Liver (tissue), 3 donors: ENCODE results near the gene RGMA.

Experiments
- CTCF ChIP-seq: fragments of 150-350 bp; IDR thresholded peaks from 2 replicates; pipeline ENCODE4 v1.5.1; 2017; ENCODE audit warnings: improper control_type of control experiment, low read depth, low read length; ENCODE audit not compliant: missing input control
- FOXA1 ChIP-seq: IDR thresholded peaks from 2 replicates; pipeline ENCODE4 v1.6.1; 2016; ENCODE audit warnings: antibody characterized with exemption
- JUND ChIP-seq, 2 donors: IDR thresholded peaks; 2 replicates each; pipeline ENCODE4 v1.6.1; 2016; ENCODE audit warnings: antibody characterized with exemption in 2 of 2
- RAD21 ChIP-seq, 2 donors: IDR thresholded peaks; 2 replicates each; pipeline ENCODE4 v1.6.1; 2016; ENCODE audit warnings: antibody characterized with exemption in 2 of 2, mild to moderate bottlenecking in 2 of 2
- RXRA ChIP-seq, 2 donors: IDR thresholded peaks; 2 replicates each; pipeline ENCODE4 v1.6.1; 2017 to 2018; ENCODE audit warnings: antibody characterized with exemption in 2 of 2, mild to moderate bottlenecking in 1 of 2
- SP1 ChIP-seq: IDR thresholded peaks from 2 replicates; pipeline ENCODE4 v1.6.1; 2018; ENCODE audit warnings: antibody characterized with exemption, mild to moderate bottlenecking
- donor health status: healthy.
- donor health status: healthy.

- no peak for TF ChIP-seq CTCF
- no peak for TF ChIP-seq SP1
- TF ChIP-seq FOXA1, result no peak
- no peak for TF ChIP-seq RAD21 (IDR thresholded peaks at IDR 0.05)
- TF ChIP-seq JUND (IDR thresholded peaks at IDR 0.05), result no peak
- no peak for TF ChIP-seq RXRA (IDR thresholded peaks at IDR 0.05)
These were observed 64.7 kb downstream of the RGMA start for GRCh38 chr15:93024293-93024692.
